Upper lobe of right lung (tissue), 1 donor: Measurements from ENCODE around the gene CCNL2. TPM values are rescaled to one million over a fixed set of nuclear protein-coding genes. Genes with fewer than 3 reads are reported as not detected.

Experiments
- ATAC-seq: fragments of 200-7000 bp; cut with Tn5 transposase; one replicate; pipeline ENCODE4 v1.9.1; 2020; ENCODE audit warnings: mild to moderate bottlenecking, moderate library complexity
- DNase-seq: peaks from one replicate; pipeline ENCODE4 v3.0.0-alpha.2; 2020
- H3K27ac ChIP-seq: fragments of 200-600 bp; one replicate; pipeline ENCODE4 v1.8.0; 2022
- H3K27me3 ChIP-seq: fragments of 200-600 bp; one replicate; pipeline ENCODE4 v1.8.0; 2022; ENCODE audit warnings: mild to moderate bottlenecking
- H3K36me3 ChIP-seq: fragments of 200-600 bp; one replicate; pipeline ENCODE4 v1.8.0; 2022
- H3K4me1 ChIP-seq: fragments of 200-600 bp; one replicate; pipeline ENCODE4 v1.8.0; 2022
- H3K4me3 ChIP-seq: fragments of 200-600 bp; one replicate; pipeline ENCODE4 v1.8.0; 2022; ENCODE audit warnings: mild to moderate bottlenecking
- H3K9me3 ChIP-seq: fragments of 200-600 bp; one replicate; pipeline ENCODE4 v1.8.0; 2022
- intact Hi-C: fragments of 100-400 bp; cut with DNase I; formaldehyde crosslinking; loops from one replicate; pipeline ENCODE4 v1.11.0; 2022
- total RNA-seq: library from RNA; stranded (reverse); fragmentation: NEBNext Ultra II Directional; extraction: Animal tissue kit (Norgen Biotek cat#: 25700); gene quantifications from one replicate; pipeline ENCODE4 v1.2.1, GENCODE V29; 2021
- TF ChIP-seq, protein P1 (sequence below): fragments of 200-600 bp; IDR thresholded peaks from one replicate; pipeline ENCODE4 v1.8.0; 2022; ENCODE audit warnings: antibody characterized with exemption
- donor health status: DM: no; HTN: yes; CAD: no; lungs with severe emphysema.

Gene CCNL2
- total RNA-seq, 1 donor from 2014 or later, result 165 TPM

DNA sequence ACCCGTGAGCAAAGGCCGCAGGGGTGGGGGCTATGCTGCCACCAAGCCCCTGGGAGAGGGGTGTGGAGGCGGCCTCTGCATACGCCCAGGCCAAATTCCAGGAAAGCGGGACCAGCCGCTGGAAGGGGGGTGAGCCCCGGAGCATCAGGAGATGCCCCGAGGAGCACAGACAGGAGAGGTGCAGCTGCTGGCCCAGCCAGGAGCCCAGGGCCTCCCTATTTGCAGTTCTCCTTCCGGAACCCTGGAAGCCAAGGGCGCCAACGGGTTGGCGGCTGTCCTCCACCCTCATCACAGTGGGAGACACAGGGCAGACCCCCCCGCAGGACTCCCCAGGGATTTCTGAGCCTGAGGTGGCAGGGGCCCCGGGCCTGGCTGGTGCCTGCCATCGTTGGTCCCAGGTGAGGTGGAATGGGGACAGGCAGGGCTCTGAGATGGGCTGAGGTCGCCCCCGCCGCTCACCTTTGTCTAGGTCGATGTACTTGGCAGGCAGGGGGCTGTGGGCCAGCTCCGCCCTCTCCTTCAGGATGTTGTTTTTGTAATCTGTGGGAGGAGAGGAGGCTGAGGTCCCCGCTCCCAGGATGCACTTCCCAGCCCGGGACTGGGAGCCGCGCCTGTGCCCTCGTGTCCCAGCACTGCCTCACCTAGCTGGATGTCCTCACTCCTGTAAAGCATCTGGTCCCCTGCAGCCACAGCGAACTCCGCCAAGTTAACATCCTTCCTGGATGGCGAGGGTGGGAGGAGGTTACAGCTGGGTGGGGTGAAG, 45.6 kb downstream of the CCNL2 start:
- H3K9me3 ChIP-seq, result no peaks in the 10 kb centered on the region
- TF ChIP-seq, protein P1, sequence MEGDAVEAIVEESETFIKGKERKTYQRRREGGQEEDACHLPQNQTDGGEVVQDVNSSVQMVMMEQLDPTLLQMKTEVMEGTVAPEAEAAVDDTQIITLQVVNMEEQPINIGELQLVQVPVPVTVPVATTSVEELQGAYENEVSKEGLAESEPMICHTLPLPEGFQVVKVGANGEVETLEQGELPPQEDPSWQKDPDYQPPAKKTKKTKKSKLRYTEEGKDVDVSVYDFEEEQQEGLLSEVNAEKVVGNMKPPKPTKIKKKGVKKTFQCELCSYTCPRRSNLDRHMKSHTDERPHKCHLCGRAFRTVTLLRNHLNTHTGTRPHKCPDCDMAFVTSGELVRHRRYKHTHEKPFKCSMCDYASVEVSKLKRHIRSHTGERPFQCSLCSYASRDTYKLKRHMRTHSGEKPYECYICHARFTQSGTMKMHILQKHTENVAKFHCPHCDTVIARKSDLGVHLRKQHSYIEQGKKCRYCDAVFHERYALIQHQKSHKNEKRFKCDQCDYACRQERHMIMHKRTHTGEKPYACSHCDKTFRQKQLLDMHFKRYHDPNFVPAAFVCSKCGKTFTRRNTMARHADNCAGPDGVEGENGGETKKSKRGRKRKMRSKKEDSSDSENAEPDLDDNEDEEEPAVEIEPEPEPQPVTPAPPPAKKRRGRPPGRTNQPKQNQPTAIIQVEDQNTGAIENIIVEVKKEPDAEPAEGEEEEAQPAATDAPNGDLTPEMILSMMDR, result no peak
- intact Hi-C loops, result no loop called here
- DNase-seq (no peak), ATAC-seq (no peak)
- no peaks in the 10 kb centered on the region for H3K36me3 ChIP-seq
- H3K4me3 ChIP-seq, result no peak overlapping the region
- H3K4me1 ChIP-seq, result peaks cover 25% of the 10 kb centered on the region
- no peak overlapping the region for H3K27ac ChIP-seq
- H3K27me3 ChIP-seq, result peaks cover 22% of the 10 kb centered on the region

DNA sequence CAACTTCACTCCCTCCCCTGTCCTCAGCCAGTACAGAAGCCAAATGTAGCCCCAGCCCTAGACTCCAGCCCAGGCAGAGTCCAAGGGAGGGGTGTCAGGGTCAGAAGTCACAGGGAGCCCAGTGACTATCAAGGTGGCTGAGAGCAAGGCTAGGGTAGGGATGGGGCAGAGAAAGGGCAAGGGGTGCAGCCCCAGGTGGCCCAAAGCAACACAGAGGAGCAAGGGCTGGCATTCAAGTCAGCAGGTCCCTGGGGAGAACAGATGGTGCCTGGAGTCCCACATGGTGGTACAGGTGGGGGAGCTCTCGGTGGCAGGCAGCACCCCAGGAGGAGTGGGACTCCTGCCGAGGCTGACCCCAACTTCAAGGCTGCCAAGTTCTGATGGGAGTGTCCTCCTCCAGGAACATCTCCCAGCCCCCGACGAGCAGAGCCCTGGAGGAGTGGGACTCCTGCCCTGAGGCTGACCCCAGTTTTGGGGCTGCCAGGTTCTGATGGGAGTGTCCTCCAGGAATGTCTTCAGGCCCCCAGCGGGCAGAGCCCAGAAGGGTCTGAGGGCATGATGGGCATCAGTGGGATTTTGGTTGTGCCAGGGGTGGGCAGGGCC, 46.2 kb downstream of the CCNL2 start:
- Histone ChIP-seq H3K4me1 (peaks cover 26% of the 10 kb centered on the region), H3K36me3 (no peaks in the 10 kb centered on the region), H3K27ac (no peak overlapping the region), H3K9me3 (no peaks in the 10 kb centered on the region), H3K27me3 (peaks cover 15% of the 10 kb centered on the region), H3K4me3 (no peak overlapping the region)
- intact Hi-C loops, result no loop called here
- DNase-seq (no peak), ATAC-seq (no peak)
- TF ChIP-seq, protein P1, result no peak

DNA sequence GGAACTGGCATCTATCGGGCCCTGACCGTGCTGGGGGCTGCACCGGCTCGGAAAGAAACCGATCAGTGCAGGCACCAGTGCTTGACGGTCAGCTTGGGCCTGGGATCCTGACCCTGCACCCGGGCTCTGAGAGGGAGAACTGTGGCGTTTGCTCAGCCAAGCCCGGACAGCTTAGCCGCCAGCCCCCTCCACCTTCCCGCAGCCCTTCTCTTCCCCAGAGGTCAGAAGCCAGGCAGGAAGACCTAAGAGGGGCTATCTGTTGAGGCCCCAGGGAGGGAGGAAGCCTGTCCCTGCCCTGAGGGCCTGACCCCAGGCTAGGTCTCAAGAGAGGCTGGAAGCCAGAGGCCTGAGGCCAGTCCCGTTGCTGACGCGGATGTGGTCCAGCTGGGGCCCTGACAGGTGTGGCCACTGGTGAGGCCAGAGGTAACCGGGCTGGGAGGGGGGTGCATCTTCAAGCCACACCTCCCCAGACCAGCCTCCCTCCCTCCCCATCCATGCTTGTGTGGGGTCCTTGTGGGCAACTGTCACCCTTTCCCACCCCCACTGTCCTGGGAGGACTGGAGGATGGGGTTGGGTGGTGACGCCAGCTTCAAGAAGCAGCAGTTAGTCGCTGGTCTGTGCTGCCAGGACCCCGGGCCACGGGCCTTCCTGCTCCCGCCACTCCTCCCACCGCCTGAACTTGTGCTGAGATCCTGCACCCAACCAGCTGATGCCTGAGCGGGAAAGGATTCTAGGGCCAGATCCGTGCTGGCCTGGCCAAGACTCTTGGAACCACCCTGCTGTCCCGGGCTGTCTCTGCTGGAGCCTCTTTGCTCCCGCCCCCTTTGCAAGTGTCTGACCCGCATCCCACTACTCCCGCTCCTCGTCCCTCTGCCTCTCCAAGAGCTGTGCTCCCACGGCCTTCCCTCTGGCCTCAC, 47.4 kb downstream of the CCNL2 start:
- TF ChIP-seq, protein P1, result no peak
- ATAC-seq (no peak), DNase-seq (no peak)
- intact Hi-C loops, result no loop called here
- Histone ChIP-seq H3K9me3 (no peaks in the 10 kb centered on the region), H3K36me3 (no peaks in the 10 kb centered on the region), H3K4me3 (no peak overlapping the region), H3K27me3 (peaks cover 11% of the 10 kb centered on the region), H3K4me1 (peaks cover 35% of the 10 kb centered on the region), H3K27ac (peak overlapping the region; percentile 30)

DNA sequence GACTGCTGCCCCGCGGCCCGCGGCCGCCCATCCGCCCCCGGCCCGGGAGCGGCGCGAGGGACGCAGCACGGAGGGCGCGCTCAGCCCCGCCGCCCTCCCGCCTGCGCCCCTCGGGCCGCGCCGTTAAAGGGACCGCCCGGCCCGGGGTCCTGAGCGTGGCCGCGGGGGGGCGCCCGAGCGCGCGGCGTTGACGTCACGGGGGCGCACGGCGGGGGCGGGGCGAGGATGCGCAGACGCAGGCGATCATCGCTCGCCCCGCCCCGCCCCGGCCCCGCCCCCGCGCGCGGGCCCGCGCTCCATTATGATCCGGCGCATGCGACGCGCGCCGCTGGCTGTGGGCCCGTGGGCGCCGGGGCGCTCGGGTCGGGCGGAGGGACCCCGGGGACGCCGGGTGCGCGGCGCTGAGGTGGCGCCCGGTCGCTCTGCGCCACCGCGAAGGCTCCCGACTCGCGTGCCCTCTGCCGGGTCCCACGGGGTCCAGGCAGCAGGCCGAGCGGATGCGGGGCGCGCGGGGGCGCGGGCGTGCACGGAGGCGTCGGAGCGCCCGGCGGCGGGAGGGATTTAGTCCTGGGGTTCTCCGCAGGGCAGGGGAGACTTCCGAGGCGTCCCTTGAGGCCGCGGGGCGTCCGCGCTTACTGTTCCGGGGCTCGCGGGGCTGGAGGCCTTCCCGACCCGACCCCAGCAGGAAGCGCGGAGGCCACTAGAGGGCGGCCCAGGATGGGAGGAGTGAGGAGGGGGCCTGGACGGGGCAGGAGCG, 49.7 kb downstream of the CCNL2 start, which contains the start of gene DVL1:
DVL1 (minus strand) TSS at position 163 of the 757 bp plus-strand sequence. CDS start 353 bp downstream, outside the sequence.
- Histone ChIP-seq H3K27ac (peak within 1 kb of the TSS; percentile 84), H3K27me3 (peaks cover 11% of the 10 kb centered on the region), H3K4me3 (peak within 1 kb of the TSS; percentile 65), H3K4me1 (peaks cover 45% of the 10 kb centered on the region), H3K9me3 (no peaks in the 10 kb centered on the region), H3K36me3 (no peaks in the 10 kb centered on the region)
- intact Hi-C loops, result no loop called here
- TF ChIP-seq, protein P1, result peak; percentile 42
- DNase-seq (peak; percentile 86), ATAC-seq (peak; percentile 66)
